ENCODE results near the gene CBX7. TPM values are rescaled to one million over a fixed set of nuclear protein-coding genes. Genes with fewer than 3 reads are reported as not detected.

CBX7 gene
- total and polyA plus RNA-seq, 2 of the 8 experiments (the other 6 are each of a cell fraction or from before 2014, with no cell fraction given): 6.9 to 8.7 TPM

DNA sequence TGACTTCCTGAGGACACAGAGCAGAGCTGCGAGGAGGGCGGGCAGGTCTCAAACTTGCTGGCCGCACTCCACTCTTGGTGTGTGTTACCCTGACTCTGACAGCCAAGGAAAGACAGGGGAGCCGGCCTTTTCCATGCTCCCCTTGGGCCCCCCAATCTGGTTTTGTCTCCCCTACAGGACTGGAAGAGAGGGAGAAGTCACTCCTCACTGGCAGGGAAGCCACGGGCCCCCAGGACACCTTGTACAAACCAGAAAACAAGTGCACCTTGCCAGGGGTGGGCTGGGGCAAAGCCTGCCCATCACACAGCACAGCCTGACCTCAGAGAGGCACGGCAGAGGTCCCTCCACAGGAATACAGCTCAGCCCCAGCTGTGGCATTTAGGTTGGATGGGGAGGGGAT lies 20.2 kb downstream of the CBX7 start:
- H4K8ac ChIP-seq (ENCODE audit: extremely low read depth, insufficient read depth, low read length): no peak overlapping the region
- H3K23ac ChIP-seq (ENCODE audit: insufficient read length): no peak overlapping the region
- no peaks in the 10 kb centered on the region for H3K79me1 ChIP-seq (ENCODE audit: low read depth, low read length)
- H3K79me2 ChIP-seq (ENCODE audit: control insufficient read depth in 1 of 2, insufficient read depth in 2 of 2, low read length in 2 of 2): no peaks in the 10 kb centered on the region
- H2AFZ ChIP-seq (ENCODE audit: low read length): no peak overlapping the region
- no peak overlapping the region for H2BK12ac ChIP-seq (ENCODE audit: low read depth, low read length)
- no peak overlapping the region for H3K27ac ChIP-seq (ENCODE audit: low read depth, low read length)
- H2AK5ac ChIP-seq (ENCODE audit: low read depth, low read length): no peak overlapping the region
- CTCF ChIA-PET (ENCODE audit: partially characterized antibody): interaction anchor here (0.5 to 1.4 kb wide), 6 partner anchors 94 to 363 kb away, joined by 3 to 7 read pairs (median 3); no protein-coding TSS in a partner anchor
- FAIRE-seq (no peak), DNase-seq (ENCODE audit: low read depth in 1 of 2, low spot score in 2 of 2) (no peak)
- no peak overlapping the region for H4K91ac ChIP-seq (replicated peaks; ENCODE audit: insufficient read length, low read length)
- H3K4me2 ChIP-seq (ENCODE audit: insufficient read depth in 1 of 2, low read depth in 2 of 2, low read length in 2 of 2): no peak overlapping the region
- no peak overlapping the region for H3K4me3 ChIP-seq (ENCODE audit: extremely low read depth in 1 of 4, insufficient read depth in 2 of 4, low read depth in 3 of 4, low read length in 4 of 4)
- H3K9ac ChIP-seq (replicated peaks in 1 of 4; ENCODE audit: extremely low read depth in 1 of 4, low read depth in 3 of 4, low read length in 3 of 4): no peak overlapping the region
- H3K56ac ChIP-seq (replicated peaks; ENCODE audit: insufficient read length, low read depth, low read length): no peak overlapping the region
- peak overlapping the region; percentile 32; the same call in 1 of the 2 replicates for H2BK5ac ChIP-seq (ENCODE audit: low read depth, low read length)
- peaks cover 4 to 22% (median 8%) of the 10 kb centered on the region in 4 experiments; a peak in 4 of 7 replicates for H3K4me1 ChIP-seq (replicated peaks in 1 of 4; ENCODE audit: control insufficient read depth in 3 of 4, insufficient read depth in 4 of 4, low read length in 3 of 4)
- H4K5ac ChIP-seq (ENCODE audit: insufficient read length, low read depth, low read length): no peak overlapping the region
- H2BK120ac ChIP-seq (replicated peaks; ENCODE audit: low read depth, low read length): no peak overlapping the region
- peak overlapping the region; percentile 81; the same call in 1 of the 2 replicates for H2BK15ac ChIP-seq (ENCODE audit: low read length)
- H3K9me3 ChIP-seq (ENCODE audit: insufficient read depth in 2 of 2, low read depth in 1 of 2, low read length in 1 of 2): 0 out of 4 replicates have a peak, but pooled peaks cover 0 to 3% of the 10 kb centered on the region in 2 experiments
- H3K18ac ChIP-seq (ENCODE audit: extremely low read depth, low read length): no peak overlapping the region
- POLR2A ChIA-PET (ENCODE audit: partially characterized antibody): interaction anchor here (0.6 to 7.4 kb wide), 3 partner anchors 72 to 185 kb away, joined by 3 to 67 read pairs (median 8); partner anchors contain the start of gene RPL3
- 87% methylated on average over 6 of the region's 6 CpGs; no CpG with 5 or more reads in 1 of the 2 experiments for WGBS, 2 experiments (ENCODE audit: extremely low coverage in 1 of 2, insufficient coverage in 1 of 2, insufficient read length in 1 of 2, insufficient replicate concordance in 2 of 2, low coverage in 1 of 2, low lambda C conversion rate in 2 of 2, missing lambda C conversion rate in 1 of 2)
- H3K4ac ChIP-seq (replicated peaks; ENCODE audit: insufficient read length, low read depth, low read length): no peak overlapping the region
- H2BK20ac ChIP-seq (ENCODE audit: low read length): peak overlapping the region; percentile 17; the same call in 1 of the 2 replicates
- H3K36me3 ChIP-seq (ENCODE audit: control insufficient read depth in 2 of 4, insufficient read depth in 4 of 4, low read length in 3 of 4): no peaks in the 10 kb centered on the region
- no peaks in the 10 kb centered on the region for H3K23me2 ChIP-seq (ENCODE audit: low read depth, low read length)
- H3K27me3 ChIP-seq (replicated peaks in 1 of 4; ENCODE audit: control insufficient read depth in 3 of 4, extremely low read depth in 1 of 4, insufficient read depth in 3 of 4, low read length in 3 of 4): no peaks in the 10 kb centered on the region
- H4K20me1 ChIP-seq (replicated peaks in 1 of 2; ENCODE audit: control insufficient read depth in 1 of 2, insufficient read depth in 2 of 2, low read length in 2 of 2): no peaks in the 10 kb centered on the region
- H3K14ac ChIP-seq (ENCODE audit: insufficient read length): no peak overlapping the region
- TF ChIP-seq SP2 (IDR thresholded peaks at IDR 0.05; ENCODE audit: low read length): no peak
- no peak for TF ChIP-seq PHF8 (conservative IDR thresholded peaks at IDR 0.05; ENCODE audit: low read depth, low read length)
- TF ChIP-seq, protein P1, sequence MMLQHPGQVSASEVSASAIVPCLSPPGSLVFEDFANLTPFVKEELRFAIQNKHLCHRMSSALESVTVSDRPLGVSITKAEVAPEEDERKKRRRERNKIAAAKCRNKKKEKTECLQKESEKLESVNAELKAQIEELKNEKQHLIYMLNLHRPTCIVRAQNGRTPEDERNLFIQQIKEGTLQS (IDR thresholded peaks at IDR 0.05; ENCODE audit: insufficient read depth, low read depth, low read length): no peak
- TF ChIP-seq EGR1 (IDR thresholded peaks at IDR 0.05; ENCODE audit: borderline replicate concordance, low read depth, low read length): no peak
- no peak for TF ChIP-seq CHD1 (IDR thresholded peaks at IDR 0.05; ENCODE audit: low read depth, low read length)
- TF ChIP-seq RNF2 (IDR thresholded peaks at IDR 0.05; ENCODE audit: borderline replicate concordance, low read depth, low read length, missing control alignments, poor library complexity, severe bottlenecking): no peak
- no peak for TF ChIP-seq KDM5A (IDR thresholded peaks at IDR 0.05; ENCODE audit: low read length)
- no peak for TF ChIP-seq SIRT6 (IDR thresholded peaks at IDR 0.05; ENCODE audit: low read length)
- no peak for TF ChIP-seq TBP (IDR thresholded peaks at IDR 0.05; ENCODE audit: low read depth, low read length)
- no peak for TF ChIP-seq CBX8 (IDR thresholded peaks at IDR 0.05; ENCODE audit: borderline replicate concordance, low read depth, low read length)
- no peak for TF ChIP-seq JUN (IDR thresholded peaks at IDR 0.05; ENCODE audit: low read depth, low read length)
- TF ChIP-seq ZNF274 (IDR thresholded peaks at IDR 0.05; ENCODE audit: borderline replicate concordance, extremely low read depth, low read length): no peak
- TF ChIP-seq, protein P2, sequence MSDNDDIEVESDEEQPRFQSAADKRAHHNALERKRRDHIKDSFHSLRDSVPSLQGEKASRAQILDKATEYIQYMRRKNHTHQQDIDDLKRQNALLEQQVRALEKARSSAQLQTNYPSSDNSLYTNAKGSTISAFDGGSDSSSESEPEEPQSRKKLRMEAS (IDR thresholded peaks at IDR 0.05): no peak
